ENCODE results near the gene ITGB3BP.
"Not testable (repeated sequence)": the region's sequence is repeated elsewhere in the genome, so short reads cannot be mapped to it uniquely, and the experiment has no call there.

The ITGB3BP gene

DNA sequence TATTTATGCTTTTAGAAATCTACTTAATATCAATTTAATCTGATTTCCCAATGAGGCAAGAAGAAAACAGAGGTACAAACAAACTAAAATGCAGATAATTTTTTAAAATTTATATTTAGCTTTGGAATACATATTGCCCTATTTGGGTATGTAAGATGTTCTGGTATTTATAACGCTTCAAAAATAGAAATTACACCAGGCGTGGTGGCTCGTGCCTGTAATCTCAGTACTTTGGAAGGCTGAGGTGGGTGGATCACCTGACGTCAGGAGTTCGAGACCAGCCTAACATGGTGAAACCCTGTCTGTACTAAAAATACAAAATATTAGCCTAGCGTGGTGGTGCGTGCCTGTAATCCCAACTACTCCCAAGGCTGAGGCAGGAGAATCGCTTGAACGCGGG is 13.3 kb downstream of the ITGB3BP start:
- DNase-seq (ENCODE audit: low read depth in 1 of 2, low spot score in 1 of 2): no peak

DNA sequence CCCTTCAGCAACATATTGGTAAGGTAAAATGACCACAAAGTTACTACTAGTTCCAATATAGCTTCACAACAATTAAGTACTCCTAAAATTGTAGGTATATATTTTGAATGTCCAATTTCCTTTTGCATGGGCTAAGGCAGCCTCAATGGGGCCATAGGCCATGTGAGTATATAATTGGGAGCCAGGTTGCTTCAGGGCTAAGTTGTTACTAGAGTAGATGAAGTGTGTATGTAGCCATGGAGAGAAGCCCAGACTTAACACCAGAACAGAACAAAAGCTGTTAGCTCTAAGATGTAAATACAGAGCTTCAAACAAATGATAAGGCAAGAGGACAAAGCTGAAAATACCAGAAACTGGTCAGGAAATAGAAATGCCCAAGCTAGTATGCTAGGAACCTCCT is 16.2 kb downstream of the ITGB3BP start:
- no peak for DNase-seq (ENCODE audit: low read depth in 1 of 2, low spot score in 1 of 2)

DNA sequence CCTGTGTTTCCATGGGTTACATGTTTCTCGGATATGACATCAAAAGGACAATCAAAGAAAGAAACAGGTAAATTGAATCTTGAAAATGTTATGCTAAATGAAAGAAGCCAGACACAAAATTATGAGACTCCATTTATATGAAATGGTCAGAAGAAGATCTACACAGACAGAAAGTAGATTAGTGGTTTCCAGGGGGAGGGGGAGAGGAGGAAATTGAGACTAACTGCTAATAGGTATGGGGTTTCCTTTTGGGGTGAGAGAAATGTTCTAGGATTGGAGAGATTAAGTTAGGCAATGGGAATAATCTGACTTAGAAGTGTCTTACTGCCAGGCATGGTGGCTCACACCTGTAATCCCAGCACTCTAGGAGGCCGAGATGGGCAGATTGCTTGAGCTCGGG is 21.8 kb downstream of the ITGB3BP start:
- DNase-seq (ENCODE audit: low read depth in 1 of 2, low spot score in 1 of 2): no peak

DNA sequence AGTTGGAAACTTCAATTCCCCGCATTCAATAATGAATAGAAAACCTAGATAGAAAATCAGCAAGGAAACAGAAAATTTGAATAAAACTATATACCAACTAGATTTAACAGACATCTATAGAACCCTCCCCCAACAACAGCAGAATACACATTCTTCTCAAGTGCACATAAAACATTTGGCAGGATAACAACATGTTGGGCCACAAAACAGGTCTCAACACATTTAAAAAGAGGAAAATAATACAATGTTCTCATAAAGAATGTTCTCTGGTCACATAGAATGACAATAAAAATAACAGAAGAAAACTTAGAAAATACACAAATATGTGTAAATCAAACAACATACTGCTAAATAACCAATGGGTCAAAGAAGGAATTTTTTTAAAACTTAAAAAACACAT is 24.9 kb downstream of the ITGB3BP start:
- DNase-seq (ENCODE audit: low read depth in 1 of 2, low spot score in 1 of 2): no peak

DNA sequence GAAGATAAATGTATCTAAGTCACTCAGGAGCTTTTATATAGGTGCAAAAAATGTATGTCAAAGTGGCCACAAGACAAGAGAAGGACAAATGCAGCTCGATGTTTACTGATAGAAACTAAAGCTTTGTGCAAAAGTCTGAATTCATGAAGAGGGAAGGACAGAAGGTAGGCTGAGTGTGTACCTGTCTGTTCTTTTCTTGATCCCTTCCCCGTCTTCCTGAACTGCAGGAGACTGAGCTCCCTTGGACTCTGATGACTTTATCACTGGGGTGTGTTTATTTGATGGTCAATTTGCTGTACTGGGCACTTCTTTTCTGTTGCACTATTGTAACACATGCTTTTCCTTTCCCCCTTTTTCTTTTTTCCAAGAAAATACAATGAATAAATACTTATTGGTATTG is 25.4 kb downstream of the ITGB3BP start:
- DNase-seq (ENCODE audit: low read depth in 1 of 2, low spot score in 1 of 2): no peak

DNA sequence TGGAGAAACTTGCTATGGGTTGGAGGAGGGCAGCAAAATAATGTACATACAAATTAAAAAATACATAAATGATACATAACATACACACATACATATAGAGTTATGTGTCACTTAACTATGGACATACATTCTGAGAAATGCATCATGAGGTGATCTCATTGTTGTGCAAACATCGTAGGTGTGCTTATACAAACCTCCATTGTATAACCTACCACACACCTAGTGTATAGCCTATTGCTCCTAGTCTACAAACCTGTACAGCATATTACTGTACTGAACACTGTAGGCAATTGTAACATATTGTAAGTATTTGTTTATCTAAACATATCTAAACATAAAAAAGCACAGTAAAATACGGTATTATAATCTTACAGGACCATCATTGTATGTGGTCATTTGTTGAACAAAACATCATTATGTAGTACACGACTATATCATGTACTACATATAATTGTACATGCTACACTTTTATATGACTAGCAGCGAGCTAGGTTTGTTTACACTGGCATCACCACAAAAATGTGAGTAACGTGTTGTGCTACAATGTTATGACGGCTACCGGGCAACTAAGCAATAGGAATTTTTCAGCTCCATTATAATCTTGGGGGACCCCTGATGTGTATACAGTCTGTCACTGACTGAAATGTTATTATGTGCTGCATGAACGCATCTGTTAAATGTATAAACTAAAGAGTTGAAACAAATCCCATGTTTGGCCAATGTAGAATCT is 35.5 kb downstream of the ITGB3BP start:
- no peak for DNase-seq (ENCODE audit: low read depth in 1 of 2, low spot score in 1 of 2)

DNA sequence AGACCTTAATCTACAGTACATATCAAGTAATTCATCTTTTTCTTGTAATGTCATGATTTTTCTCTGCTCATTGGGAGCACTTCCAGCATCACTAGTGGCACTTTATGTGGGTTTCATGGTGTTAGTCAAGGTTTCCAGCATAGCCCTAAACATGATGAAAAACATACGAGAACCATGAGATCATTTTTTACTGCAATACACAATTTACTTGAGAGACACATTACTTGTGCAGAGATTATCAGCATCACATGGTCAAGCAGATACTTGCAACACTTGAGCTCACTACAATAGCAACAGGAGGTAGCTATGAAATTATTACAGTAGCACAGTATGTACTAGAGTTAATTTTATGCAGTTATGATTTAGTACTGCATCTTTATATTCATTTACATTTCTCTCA is 36.4 kb downstream of the ITGB3BP start:
- DNase-seq (ENCODE audit: low read depth in 1 of 2, low spot score in 1 of 2): no peak

DNA sequence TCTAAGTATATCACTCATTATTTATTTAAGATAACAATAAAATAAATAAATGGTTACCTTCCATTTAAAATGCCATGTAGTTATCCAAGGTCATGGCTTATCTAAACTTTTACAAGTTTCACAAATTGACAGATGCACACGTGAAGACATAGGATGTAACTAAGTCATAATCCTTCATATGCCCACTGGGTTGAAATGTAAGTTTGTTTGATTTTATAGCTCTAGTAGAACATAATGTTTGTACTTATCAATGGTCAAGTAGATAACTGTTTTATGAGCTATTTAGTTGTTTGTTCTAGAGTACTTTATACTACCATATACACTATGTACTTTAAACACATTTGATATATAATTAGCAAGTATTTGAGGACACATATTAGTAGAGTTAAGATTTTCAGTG is 43.0 kb downstream of the ITGB3BP start:
- no peak for DNase-seq (ENCODE audit: low read depth in 1 of 2, low spot score in 1 of 2)

DNA sequence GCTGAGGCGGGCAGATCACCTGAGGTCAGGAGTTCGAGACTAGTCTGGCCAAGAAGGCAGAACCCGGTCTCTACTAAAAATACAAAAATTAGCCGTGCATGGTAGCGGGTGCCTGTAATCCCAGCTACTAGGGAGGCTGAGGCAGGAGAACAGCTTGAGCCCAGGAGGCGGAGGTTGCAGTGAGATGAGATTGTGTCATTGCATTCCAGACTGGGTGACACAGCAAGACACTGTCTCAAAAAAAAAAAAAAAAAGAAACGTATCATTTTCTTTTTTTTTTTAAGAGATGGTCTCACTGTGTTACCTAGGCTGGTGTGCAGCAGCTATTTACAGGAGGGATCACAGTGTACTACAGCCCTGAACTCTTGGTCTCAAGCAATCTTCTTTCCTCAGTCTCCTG is 47.3 kb downstream of the ITGB3BP start:
- DNase-seq (ENCODE audit: low read depth in 1 of 2, low spot score in 1 of 2): no peak

DNA sequence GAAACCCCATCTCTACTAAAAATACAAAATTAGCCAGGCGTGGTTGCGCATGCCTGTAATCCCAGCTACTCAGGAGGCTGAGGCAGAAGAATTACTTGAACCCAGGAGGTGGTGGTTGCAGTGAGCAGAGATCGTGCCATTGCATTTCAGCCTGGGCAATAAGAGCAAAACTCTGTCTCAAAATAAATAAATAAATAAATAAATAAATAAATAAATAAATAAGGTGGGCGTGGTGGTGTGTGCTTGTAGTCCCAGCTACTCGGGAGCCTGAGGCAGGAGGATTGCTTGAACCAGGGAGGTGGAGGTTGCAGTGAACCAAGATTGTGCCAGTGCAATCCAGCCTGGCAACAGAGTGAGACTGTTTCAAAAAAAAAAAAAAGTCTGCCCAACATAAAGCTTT is 54.3 kb downstream of the ITGB3BP start:
- DNase-seq (ENCODE audit: low read depth in 1 of 2, low spot score in 1 of 2): not testable (repeated sequence)

DNA sequence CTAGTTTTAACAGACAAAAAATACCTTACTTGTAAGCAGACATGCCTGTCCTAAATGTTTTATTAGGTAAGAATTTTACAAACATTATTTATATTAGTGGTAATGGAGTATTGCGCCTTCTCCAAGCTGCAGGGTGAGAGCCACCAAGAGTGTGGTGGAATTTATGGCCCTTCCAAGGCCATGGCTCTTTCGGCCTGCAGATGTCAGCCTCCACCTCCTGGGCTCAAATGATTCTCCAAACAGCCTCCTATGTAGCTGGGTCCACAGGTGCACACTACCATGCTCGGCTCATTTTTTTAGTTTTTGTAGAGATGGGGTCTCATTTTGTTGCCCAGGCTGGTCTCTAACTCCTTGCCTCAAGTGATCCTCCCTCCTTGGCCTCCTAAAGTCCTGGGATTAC is 56.3 kb downstream of the ITGB3BP start:
- no peak for DNase-seq (ENCODE audit: low read depth in 1 of 2, low spot score in 1 of 2)

DNA sequence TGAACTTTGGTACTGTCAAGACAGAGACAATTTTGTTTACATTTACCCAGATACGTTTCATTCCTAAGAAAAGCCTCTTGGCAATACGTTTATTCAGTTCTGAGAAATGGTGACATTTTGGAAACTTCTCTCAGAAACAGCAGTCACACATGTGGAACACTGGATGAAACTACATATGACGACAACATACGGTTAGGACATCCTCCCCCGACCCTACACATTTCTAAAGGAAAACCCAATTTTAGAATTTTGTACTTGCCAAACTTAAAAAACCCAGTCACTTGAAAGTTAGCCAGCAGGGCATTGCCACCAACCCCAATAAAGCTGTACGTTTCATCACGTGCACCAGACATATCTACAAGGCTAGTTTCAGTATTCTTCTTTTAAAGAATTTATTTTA is 56.8 kb downstream of the ITGB3BP start:
- no peak for DNase-seq (ENCODE audit: low read depth in 1 of 2, low spot score in 1 of 2)

DNA sequence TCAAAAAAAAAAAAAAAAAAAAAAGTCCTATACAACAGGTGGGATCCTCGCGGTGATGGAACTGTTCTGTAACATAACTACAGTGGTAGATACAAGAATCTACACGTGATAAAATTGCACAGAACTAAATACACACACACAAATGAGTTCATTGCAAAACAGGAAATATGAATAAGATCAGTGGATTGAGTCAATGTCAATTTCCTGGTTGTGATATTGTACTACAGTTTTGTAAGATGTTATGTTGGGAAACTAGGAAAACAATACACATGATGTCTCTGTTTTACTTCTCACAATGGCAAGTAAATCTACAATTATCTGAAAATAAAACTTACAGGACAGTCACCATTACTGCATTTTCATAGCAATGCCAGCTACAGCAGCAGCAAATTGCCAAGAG is 59.8 kb downstream of the ITGB3BP start:
- no peak for DNase-seq (ENCODE audit: low read depth in 1 of 2, low spot score in 1 of 2)

DNA sequence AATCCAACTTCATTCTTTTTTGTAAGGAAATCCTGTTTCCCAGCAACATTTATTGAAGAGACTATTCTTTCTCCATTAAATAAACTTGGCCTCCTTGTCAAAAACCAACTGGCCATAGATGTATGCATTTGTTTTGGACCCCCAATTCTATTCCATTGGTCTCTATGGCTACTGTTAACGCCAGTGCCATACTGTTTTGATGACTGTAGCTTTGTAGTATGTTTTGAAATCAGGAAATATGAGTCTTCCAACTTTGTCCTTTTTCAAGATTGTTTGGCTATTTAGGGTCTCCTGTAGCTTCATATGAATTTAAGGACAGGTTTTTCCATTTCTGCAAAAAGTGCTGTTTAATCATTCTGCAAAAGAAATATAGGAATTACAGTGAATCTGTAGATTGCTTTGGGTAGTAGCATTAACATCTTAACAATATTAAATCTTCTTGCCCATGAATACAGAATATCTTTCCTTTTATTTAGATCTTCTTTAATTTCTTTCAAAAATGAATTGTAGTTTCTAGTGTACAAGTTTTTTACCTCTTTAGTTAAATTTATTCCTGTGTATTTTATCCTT is 61.3 kb downstream of the ITGB3BP start:
- DNase-seq (ENCODE audit: low read depth in 1 of 2, low spot score in 1 of 2): no peak

DNA sequence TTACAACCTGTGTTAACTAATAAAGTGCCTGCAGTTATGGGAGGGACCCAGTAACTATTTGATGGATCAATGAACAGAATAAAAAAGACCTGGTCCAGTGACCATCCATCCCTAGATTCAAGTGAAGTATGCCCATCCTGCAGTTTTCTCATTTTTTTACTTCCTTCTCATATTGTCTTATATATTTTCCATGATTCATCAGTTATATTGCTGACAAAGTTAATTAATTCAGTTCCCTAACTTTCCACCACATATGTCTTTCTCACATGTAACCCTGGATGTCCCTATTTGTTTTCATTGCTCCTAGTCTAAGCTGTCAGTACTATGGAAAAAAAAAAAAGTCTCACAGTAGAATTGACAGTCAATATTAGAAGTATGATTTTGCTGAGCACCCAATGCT is 64.3 kb downstream of the ITGB3BP start:
- DNase-seq (ENCODE audit: low read depth in 1 of 2, low spot score in 1 of 2): no peak

DNA sequence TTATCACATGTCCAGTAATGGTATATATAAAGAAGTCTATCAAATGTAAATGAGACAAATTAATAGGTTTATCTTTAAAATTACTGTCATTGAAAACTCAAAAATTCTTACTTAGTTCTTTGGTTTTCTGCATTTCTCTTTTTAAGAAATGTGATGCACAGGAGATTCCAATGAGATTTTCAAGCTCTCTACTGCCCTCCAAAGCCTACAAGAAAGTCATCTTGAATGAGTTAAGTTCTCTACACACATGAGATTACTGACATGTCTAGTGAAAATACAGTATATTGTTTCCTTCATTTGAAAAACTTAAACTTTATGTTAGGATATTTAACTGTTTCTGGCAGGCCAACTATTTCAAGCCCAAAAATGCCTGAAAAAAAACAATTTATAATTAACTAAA is 68.8 kb downstream of the ITGB3BP start:
- DNase-seq (ENCODE audit: low read depth in 1 of 2, low spot score in 1 of 2): no peak

DNA sequence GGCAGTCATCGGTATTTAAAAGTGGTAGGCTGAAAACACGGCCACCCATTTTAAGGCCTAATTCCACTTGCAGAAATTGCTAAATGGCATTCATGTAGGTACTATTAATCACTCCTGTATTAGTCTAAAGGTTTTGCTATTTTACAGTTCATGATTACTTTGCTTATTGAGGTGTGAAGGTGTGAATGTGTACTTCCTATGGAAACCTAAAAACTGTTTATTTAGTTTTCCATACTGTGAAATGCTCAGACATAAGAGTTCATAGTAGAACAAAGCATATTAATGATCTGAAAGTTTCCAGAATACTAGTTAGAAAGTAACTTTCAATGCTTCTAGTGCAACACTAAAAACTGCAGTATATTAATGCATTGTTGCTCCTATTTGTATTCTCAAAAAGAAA is 69.8 kb downstream of the ITGB3BP start:
- DNase-seq (ENCODE audit: low read depth in 1 of 2, low spot score in 1 of 2): no peak

DNA sequence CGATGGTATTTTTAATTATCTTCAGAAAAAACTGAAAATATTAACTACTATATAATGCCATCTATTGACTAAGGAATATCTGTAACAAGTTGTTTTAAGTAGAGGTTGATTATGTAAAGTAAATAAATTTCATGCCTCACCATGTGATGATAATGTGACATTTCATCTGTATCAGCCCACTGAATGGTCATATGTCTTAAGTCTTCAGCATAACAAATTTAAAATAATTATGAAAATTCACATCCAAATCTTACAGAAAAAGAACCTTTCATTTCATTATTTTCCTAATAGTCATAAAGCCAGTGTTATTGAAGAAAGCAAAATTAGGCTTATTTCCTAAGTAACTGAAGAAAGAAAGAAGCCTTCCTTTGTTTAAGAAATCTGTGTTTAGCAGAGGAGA is 72.6 kb downstream of the ITGB3BP start:
- DNase-seq (ENCODE audit: low read depth in 1 of 2, low spot score in 1 of 2): no peak

DNA sequence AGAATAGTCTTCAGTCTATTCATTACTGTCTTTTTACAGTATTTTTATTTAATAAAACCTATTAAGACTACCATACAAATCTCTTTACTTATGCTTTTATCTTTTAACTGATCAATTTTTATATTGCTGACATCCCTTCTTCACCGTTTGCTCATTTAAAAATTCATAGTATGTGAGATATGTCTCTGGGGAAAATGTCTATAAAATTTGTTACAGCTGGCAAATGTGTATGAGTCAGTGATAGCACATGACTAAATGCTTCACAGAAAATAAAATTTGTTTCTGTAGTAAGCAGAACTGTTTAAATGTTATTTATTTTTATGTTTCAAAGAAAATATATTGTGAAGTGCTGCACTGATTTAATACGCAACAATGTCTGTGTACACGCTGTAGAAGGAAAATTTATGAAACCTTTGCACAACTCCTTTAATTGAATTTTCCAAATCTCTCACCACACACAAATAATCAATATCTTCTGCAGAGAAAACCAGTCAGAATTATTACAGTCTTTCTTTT is 74.2 kb downstream of the ITGB3BP start:
- DNase-seq (ENCODE audit: low read depth in 1 of 2, low spot score in 1 of 2): no peak

DNA sequence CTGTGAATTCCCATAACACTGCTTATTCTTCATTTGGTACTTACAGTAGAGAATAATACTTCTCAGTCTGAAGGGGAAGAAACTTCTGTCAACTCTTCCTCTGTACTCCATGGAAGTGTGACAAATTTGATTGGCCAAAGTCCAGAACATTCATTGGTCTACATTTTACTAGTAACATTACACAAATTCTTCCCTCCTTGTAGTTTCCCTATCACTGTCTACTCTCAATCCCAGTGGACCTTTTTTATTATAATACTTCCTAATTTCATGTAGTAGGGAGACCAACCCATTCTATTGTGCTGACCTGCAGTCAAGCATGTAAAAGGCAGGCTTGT is 80.9 kb downstream of the ITGB3BP start:
- DNase-seq (ENCODE audit: low read depth in 1 of 2, low spot score in 1 of 2): no peak

DNA sequence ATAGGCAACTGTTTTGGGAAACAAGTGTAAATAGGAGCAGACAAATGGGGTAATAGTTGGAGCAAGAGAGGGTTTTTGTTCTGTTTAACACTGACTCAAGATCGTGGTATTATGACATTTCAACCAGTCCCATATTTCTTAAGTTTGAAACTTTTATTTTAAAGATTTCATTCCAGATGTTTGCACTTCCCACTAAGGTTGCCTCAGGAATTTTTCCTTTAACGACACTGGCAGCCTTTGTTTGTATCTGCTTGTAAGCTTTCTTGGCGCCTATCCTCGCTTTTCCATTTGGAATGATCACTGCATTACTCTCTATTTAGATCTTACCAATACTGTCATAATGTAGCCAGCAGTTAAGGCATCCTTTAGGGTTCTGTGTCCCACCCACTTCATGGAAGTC is 87.9 kb downstream of the ITGB3BP start:
- no peak for DNase-seq (ENCODE audit: low read depth in 1 of 2, low spot score in 1 of 2)

DNA sequence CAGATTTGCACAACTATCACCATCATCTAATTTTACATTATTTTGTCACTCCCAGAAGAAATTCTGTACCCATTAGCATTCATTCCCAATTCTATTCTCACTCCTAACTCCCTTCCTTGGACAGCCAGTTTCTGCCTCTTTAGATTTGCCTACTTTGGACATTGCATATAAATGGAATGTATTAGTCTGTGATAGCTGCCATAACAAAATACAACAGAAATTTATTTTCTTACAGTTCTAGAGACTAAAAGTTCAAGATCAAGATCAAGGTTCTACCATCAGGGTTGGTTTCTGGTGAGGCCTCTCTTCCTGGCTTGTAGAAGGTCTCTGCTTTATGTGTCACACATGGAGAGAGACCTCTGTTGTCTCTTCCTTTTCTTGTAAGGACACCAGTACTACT is 93.7 kb downstream of the ITGB3BP start:
- DNase-seq (ENCODE audit: low read depth in 1 of 2, low spot score in 1 of 2): no peak

DNA sequence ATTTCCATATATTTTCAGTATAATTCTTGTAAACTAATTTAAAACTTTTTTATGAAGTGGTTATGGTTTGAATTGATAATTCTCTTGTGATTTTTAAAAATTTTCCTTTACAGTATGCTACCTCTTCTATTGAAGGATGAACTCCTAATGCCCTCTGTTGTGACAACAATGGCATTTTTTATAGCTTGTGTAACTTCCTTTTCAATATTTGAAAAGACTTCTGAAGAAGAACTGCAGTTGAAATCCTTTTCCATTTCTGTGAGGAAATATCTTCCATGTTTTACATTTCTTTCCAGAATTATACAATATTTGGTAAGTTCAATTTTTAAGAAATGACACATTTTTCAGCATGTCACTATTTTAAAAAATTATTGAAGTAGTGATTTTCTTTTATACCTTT is 94.2 kb downstream of the ITGB3BP start:
- DNase-seq (ENCODE audit: low read depth in 1 of 2, low spot score in 1 of 2): no peak
